ENCODE data around the gene MPP2. TPM values are rescaled to one million over a fixed set of nuclear protein-coding genes. Genes with fewer than 3 reads are reported as not detected.

The MPP2 gene
- total RNA-seq, 1 donor from 2014 or later: 5.4 TPM

- no peaks in the 10 kb centered on the region for H3K4me1 Mint-ChIP-seq (ENCODE audit: low read depth)
- H3K4me3 Mint-ChIP-seq (ENCODE audit: low read depth): no peak overlapping the region
- no peak overlapping the region for H3K27ac Mint-ChIP-seq
- H3K27me3 Mint-ChIP-seq: peaks cover 35% of the 10 kb centered on the region
- no peak for TF ChIP-seq CTCF (IDR thresholded peaks at IDR 0.05; ENCODE audit: unreplicated experiment)
- DNase-seq (ENCODE audit: low spot score, unreplicated experiment): no peak
- no peaks in the 10 kb centered on the region for H3K36me3 Mint-ChIP-seq (ENCODE audit: insufficient read depth)
- no peaks in the 10 kb centered on the region for H3K9me3 Mint-ChIP-seq (ENCODE audit: low read depth)
Measured at GRCh38 chr17:43852571-43852970, 54.8 kb downstream of the MPP2 start.

DNA sequence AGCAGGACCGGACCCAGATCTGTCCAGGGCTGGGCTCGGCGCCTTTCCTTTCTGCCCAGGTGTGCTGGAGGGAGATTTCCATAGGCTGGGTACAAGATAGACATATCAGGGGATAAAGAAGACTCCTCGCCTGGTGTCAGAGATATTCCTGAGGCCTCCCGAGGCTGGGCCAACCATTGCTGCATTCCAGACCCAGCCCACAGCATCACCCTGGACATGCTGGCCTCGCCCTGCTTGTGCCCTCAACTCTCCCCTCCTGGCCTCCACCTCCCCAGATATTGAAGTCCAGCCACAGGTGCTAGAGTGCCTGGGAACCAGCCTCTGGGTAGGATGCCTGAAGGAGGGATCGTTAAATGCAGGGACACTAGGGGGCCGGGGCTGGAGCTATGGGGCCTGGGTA lies 58.2 kb downstream of the MPP2 start:
- peaks cover 25% of the 10 kb centered on the region for H3K27me3 Mint-ChIP-seq
- H3K36me3 Mint-ChIP-seq (ENCODE audit: insufficient read depth): no peaks in the 10 kb centered on the region
- no peak for DNase-seq (ENCODE audit: low spot score, unreplicated experiment)
- H3K27ac Mint-ChIP-seq: no peak overlapping the region
- TF ChIP-seq CTCF (IDR thresholded peaks at IDR 0.05; ENCODE audit: unreplicated experiment): no peak
- H3K4me1 Mint-ChIP-seq (ENCODE audit: low read depth): no peaks in the 10 kb centered on the region
- H3K4me3 Mint-ChIP-seq (ENCODE audit: low read depth): no peak overlapping the region
- no peaks in the 10 kb centered on the region for H3K9me3 Mint-ChIP-seq (ENCODE audit: low read depth)

DNA sequence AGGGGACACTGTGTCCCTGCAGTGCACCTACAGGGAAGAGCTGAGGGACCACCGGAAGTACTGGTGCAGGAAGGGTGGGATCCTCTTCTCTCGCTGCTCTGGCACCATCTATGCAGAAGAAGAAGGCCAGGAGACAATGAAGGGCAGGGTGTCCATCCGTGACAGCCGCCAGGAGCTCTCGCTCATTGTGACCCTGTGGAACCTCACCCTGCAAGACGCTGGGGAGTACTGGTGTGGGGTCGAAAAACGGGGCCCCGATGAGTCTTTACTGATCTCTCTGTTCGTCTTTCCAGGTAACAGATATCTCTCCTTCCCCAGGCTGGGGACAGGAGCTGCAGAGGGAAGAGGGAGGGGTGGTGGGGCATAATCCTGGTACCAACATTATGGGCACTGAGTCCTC lies 58.7 kb downstream of the MPP2 start:
- no peak overlapping the region for H3K27ac Mint-ChIP-seq

DNA sequence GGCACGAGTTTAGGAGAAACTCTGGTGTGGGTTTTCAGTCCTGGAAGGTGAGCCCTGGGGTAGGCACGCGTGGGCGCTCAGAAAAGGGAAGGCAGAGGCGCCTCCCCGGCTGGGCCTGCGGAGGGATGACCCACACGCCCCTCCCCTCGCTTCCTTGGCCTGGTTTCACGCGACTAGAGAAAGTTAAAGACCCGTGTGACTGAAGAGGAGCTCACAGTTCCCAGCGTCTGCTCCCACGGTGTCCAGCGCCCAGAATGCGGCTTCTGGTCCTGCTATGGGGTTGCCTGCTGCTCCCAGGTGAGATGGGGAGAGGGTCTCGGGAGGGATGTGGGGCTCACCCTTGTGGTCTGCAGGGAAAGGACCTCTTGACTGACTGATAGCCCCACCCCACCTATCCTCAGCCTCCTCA lies 60.4 kb downstream of the MPP2 start, which contains the start of gene CD300LG:
Gene CD300LG (plus strand): TSS at position 214 of the 409 bp plus-strand sequence. CDS start 41 bp downstream, at position 255.
- Mint-ChIP-seq H3K4me1 (ENCODE audit: low read depth) (no peaks in the 10 kb centered on the region), H3K4me3 (ENCODE audit: low read depth) (no peak within 1 kb of the TSS), H3K27me3 (peaks cover 22% of the 10 kb centered on the region), H3K9me3 (ENCODE audit: low read depth) (no peaks in the 10 kb centered on the region), H3K36me3 (ENCODE audit: insufficient read depth) (no peaks in the 10 kb centered on the region), H3K27ac (no peak within 1 kb of the TSS)
- no peak for TF ChIP-seq CTCF (IDR thresholded peaks at IDR 0.05; ENCODE audit: unreplicated experiment)
- no peak for DNase-seq (ENCODE audit: low spot score, unreplicated experiment)

More for the DNA sequence above, 58.7 kb downstream of the MPP2 start:
- Mint-ChIP-seq H3K4me1 (ENCODE audit: low read depth) (no peaks in the 10 kb centered on the region), H3K27me3 (peaks cover 25% of the 10 kb centered on the region), H3K4me3 (ENCODE audit: low read depth) (no peak overlapping the region), H3K36me3 (ENCODE audit: insufficient read depth) (no peaks in the 10 kb centered on the region), H3K9me3 (ENCODE audit: low read depth) (no peaks in the 10 kb centered on the region)
- no peak for DNase-seq (ENCODE audit: low spot score, unreplicated experiment)
- no peak for TF ChIP-seq CTCF (IDR thresholded peaks at IDR 0.05; ENCODE audit: unreplicated experiment)

GRCh38 chr17:43846221-43846712 lies 61.1 kb downstream of the MPP2 start:
- H3K9me3 Mint-ChIP-seq (ENCODE audit: low read depth): no peaks in the 10 kb centered on the region
- no peaks in the 10 kb centered on the region for H3K36me3 Mint-ChIP-seq (ENCODE audit: insufficient read depth)
- no peak overlapping the region for H3K27ac Mint-ChIP-seq
- no peak overlapping the region for H3K4me3 Mint-ChIP-seq (ENCODE audit: low read depth)
- peak; percentile 85 for DNase-seq (ENCODE audit: low spot score, unreplicated experiment)
- peak; percentile 91 for TF ChIP-seq CTCF (IDR thresholded peaks at IDR 0.05; ENCODE audit: unreplicated experiment)
- no peaks in the 10 kb centered on the region for H3K4me1 Mint-ChIP-seq (ENCODE audit: low read depth)
- peaks cover 16% of the 10 kb centered on the region for H3K27me3 Mint-ChIP-seq

All from progenitor cell of endocrine pancreas (in vitro differentiated cells).